ENCODE measurements around the gene NOX5. TPM values are rescaled to one million over a fixed set of nuclear protein-coding genes. Genes with fewer than 3 reads are reported as not detected.

NOX5 gene
- total and polyA plus RNA-seq, 2 donors (not counting 1 experiment from before 2014, with no cell fraction given): 0.25 to 0.33 TPM

DNA sequence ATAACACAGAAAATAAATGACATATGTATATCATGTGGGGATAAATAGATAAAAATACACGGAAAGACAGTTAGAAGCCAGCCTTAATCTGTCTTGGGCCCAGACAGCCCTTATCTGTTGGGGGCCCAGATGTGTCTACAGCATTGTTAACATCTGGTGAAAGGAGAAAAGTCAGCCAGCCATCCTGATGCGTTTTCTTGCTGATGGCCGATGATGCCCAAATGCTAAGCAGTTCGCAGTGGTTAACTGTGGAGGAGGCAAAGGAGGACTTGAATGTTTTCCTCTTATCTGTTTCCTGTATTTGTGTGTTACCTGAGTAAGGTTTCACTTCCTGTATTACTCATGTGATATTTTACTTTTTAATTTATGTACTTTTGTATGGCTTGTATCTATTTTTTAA lies 46.2 kb downstream of the NOX5 start:
- no peak for TF ChIP-seq EZH2 (IDR thresholded peaks at IDR 0.05; ENCODE audit: low read length, missing control alignments)
- TF ChIP-seq, protein P1, sequence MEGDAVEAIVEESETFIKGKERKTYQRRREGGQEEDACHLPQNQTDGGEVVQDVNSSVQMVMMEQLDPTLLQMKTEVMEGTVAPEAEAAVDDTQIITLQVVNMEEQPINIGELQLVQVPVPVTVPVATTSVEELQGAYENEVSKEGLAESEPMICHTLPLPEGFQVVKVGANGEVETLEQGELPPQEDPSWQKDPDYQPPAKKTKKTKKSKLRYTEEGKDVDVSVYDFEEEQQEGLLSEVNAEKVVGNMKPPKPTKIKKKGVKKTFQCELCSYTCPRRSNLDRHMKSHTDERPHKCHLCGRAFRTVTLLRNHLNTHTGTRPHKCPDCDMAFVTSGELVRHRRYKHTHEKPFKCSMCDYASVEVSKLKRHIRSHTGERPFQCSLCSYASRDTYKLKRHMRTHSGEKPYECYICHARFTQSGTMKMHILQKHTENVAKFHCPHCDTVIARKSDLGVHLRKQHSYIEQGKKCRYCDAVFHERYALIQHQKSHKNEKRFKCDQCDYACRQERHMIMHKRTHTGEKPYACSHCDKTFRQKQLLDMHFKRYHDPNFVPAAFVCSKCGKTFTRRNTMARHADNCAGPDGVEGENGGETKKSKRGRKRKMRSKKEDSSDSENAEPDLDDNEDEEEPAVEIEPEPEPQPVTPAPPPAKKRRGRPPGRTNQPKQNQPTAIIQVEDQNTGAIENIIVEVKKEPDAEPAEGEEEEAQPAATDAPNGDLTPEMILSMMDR (conservative IDR thresholded peaks at IDR 0.05 in 1 of 2, IDR thresholded peaks at IDR 0.05 in 1 of 2; ENCODE audit: low read depth in 1 of 2, low read length in 2 of 2): no peak
- DNase-seq (ENCODE audit: low read depth in 2 of 2): no peak
- Histone ChIP-seq H2AFZ (ENCODE audit: low read length) (no peak overlapping the region), H3K4me2 (ENCODE audit: extremely low read depth, insufficient read depth, low read length) (no peak overlapping the region), H3K36me3 (ENCODE audit: control insufficient read depth, insufficient read depth, low read length) (no peaks in the 10 kb centered on the region), H3K9me3 (ENCODE audit: control insufficient read depth, insufficient read depth, low read depth, low read length) (no peaks in the 10 kb centered on the region), H3K27ac (ENCODE audit: insufficient read depth, low read length) (no peak overlapping the region), H3K79me2 (ENCODE audit: control insufficient read depth, insufficient read depth, low read length) (no peaks in the 10 kb centered on the region), H3K9ac (ENCODE audit: insufficient read depth, low read length) (no peak overlapping the region), H3K4me3 (replicated peaks in 1 of 4; ENCODE audit: control extremely low read depth in 1 of 4, insufficient read depth in 1 of 4, low read depth in 3 of 4, low read length in 4 of 4) (no peak overlapping the region), H3K4me1 (ENCODE audit: control insufficient read depth, extremely low read depth, insufficient read depth, low read length) (peaks cover 3% of the 10 kb centered on the region), H3K27me3 (ENCODE audit: control insufficient read depth, insufficient read depth, low read length) (peaks cover 4% of the 10 kb centered on the region), H4K20me1 (ENCODE audit: control insufficient read depth, extremely low read depth, insufficient read depth, low read length) (no peaks in the 10 kb centered on the region)

DNA sequence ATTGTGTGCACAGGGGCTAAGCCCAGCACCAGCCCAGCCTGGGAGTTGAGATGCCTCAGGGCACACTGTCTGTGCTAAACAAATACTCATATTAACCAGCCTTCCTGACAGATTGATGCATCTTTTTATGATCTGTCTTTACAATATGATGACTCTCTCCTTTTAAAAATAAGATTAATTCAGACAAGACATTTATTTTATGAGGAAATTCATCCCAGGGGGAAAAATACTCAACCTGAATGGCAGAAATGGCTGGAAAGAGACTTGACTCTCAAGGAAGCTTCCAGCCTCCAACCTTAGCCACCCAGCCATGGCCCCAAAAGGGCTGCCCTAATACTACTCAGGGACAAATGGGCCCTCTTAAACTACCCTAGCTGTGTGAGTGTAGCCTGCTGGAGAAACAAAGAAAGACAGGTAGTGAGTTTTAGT lies 46.9 kb downstream of the NOX5 start:
- Histone ChIP-seq H3K9me3 (ENCODE audit: control insufficient read depth, insufficient read depth, low read depth, low read length) (no peaks in the 10 kb centered on the region), H3K4me3 (replicated peaks in 1 of 4; ENCODE audit: control extremely low read depth in 1 of 4, insufficient read depth in 1 of 4, low read depth in 3 of 4, low read length in 4 of 4) (no peak overlapping the region), H3K4me2 (ENCODE audit: extremely low read depth, insufficient read depth, low read length) (no peak overlapping the region), H3K36me3 (ENCODE audit: control insufficient read depth, insufficient read depth, low read length) (no peaks in the 10 kb centered on the region), H3K27me3 (ENCODE audit: control insufficient read depth, insufficient read depth, low read length) (peaks cover 4% of the 10 kb centered on the region), H3K79me2 (ENCODE audit: control insufficient read depth, insufficient read depth, low read length) (no peaks in the 10 kb centered on the region), H4K20me1 (ENCODE audit: control insufficient read depth, extremely low read depth, insufficient read depth, low read length) (no peaks in the 10 kb centered on the region), H3K4me1 (ENCODE audit: control insufficient read depth, extremely low read depth, insufficient read depth, low read length) (peaks cover 3% of the 10 kb centered on the region), H3K27ac (ENCODE audit: insufficient read depth, low read length) (no peak overlapping the region), H2AFZ (ENCODE audit: low read length) (no peak overlapping the region), H3K9ac (ENCODE audit: insufficient read depth, low read length) (no peak overlapping the region)
- no peak for DNase-seq (ENCODE audit: low read depth in 2 of 2)
- TF ChIP-seq EZH2 (IDR thresholded peaks at IDR 0.05; ENCODE audit: low read length, missing control alignments): no peak
- TF ChIP-seq, protein P1 (conservative IDR thresholded peaks at IDR 0.05 in 1 of 2, IDR thresholded peaks at IDR 0.05 in 1 of 2; ENCODE audit: low read depth in 1 of 2, low read length in 2 of 2): no peak

DNA sequence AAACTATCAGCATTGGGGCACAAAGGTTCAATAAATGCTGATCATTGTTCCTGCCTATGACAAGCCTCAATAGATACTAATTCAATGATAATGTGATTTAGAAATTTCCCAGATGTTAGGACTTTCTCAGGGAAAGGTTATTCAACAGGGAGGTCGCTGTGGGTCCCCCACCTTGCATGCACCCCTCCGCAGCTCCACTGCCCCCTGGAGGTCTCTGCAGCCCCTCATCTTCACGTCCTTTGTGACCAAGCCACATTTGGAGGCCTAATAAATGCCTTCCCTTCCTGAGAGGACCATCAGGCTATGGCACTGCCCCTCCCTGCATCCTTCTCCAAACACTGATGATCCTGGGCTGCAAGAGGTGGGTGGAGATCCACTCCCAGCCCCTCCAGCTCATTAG lies 50.2 kb downstream of the NOX5 start:
- no peak overlapping the region for H2AFZ ChIP-seq (ENCODE audit: low read length)
- no peak overlapping the region for H3K9ac ChIP-seq (ENCODE audit: insufficient read depth, low read length)
- no peak overlapping the region for H3K4me2 ChIP-seq (ENCODE audit: extremely low read depth, insufficient read depth, low read length)
- no peaks in the 10 kb centered on the region for H3K36me3 ChIP-seq (ENCODE audit: control insufficient read depth, insufficient read depth, low read length)
- no peak for DNase-seq (ENCODE audit: low read depth in 2 of 2)
- no peaks in the 10 kb centered on the region for H3K79me2 ChIP-seq (ENCODE audit: control insufficient read depth, insufficient read depth, low read length)
- no peak overlapping the region for H3K4me3 ChIP-seq (replicated peaks in 1 of 4; ENCODE audit: control extremely low read depth in 1 of 4, insufficient read depth in 1 of 4, low read depth in 3 of 4, low read length in 4 of 4)
- no peaks in the 10 kb centered on the region for H3K27me3 ChIP-seq (ENCODE audit: control insufficient read depth, insufficient read depth, low read length)
- TF ChIP-seq EZH2 (IDR thresholded peaks at IDR 0.05; ENCODE audit: low read length, missing control alignments): no peak
- TF ChIP-seq, protein P1 (conservative IDR thresholded peaks at IDR 0.05 in 1 of 2, IDR thresholded peaks at IDR 0.05 in 1 of 2; ENCODE audit: low read depth in 1 of 2, low read length in 2 of 2): no peak
- no peaks in the 10 kb centered on the region for H3K9me3 ChIP-seq (ENCODE audit: control insufficient read depth, insufficient read depth, low read depth, low read length)
- no peaks in the 10 kb centered on the region for H3K4me1 ChIP-seq (ENCODE audit: control insufficient read depth, extremely low read depth, insufficient read depth, low read length)
- no peaks in the 10 kb centered on the region for H4K20me1 ChIP-seq (ENCODE audit: control insufficient read depth, extremely low read depth, insufficient read depth, low read length)
- no peak overlapping the region for H3K27ac ChIP-seq (ENCODE audit: insufficient read depth, low read length)
